ENCODE results near the gene WDR19.
A peak's percentile ranks its signal among the peaks of the same experiment; 100 is the strongest.
"Not testable (repeated sequence)": the region's sequence is repeated elsewhere in the genome, so short reads cannot be mapped to it uniquely, and the experiment has no call there.

WDR19 gene

DNA sequence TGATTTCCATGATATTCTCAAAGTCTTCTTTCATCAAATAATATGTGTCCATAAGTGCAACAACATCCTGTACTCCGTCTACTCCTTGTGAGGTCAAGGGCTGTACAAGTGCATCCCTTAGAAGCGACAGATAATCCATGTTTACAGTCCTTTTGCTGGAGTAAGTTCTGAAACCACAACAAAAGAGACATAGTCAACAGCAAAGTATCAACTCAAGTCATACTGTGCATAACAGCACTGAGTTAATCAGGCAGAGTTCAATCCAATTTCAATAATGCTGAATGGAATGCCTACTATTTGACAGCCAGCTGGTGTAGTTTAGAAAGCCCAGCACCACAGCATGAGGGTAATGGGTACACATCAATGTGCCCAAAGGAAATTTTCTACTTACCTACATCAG is 109.4 kb downstream of the WDR19 start:
- no peak for TF ChIP-seq CTCF (IDR thresholded peaks at IDR 0.05; ENCODE audit: insufficient read depth, low read depth, low read length, missing control alignments)
- no peak for DNase-seq (ENCODE audit: low read depth)
- H3K4me3 ChIP-seq (ENCODE audit: low read length): no peak overlapping the region

- not testable (repeated sequence) for H3K4me3 ChIP-seq (ENCODE audit: low read length); DNase-seq (ENCODE audit: low read depth)
Measured at GRCh38 chr4:39292433-39292832, 110.1 kb downstream of the WDR19 start.

GRCh38 chr4:39295784-39296183 is 113.5 kb downstream of the WDR19 start:
- DNase-seq (ENCODE audit: low read depth): peak; percentile 71
- no peak for TF ChIP-seq CTCF (IDR thresholded peaks at IDR 0.05; ENCODE audit: insufficient read depth, low read depth, low read length, missing control alignments)
- no peak overlapping the region for H3K4me3 ChIP-seq (ENCODE audit: low read length)

DNA sequence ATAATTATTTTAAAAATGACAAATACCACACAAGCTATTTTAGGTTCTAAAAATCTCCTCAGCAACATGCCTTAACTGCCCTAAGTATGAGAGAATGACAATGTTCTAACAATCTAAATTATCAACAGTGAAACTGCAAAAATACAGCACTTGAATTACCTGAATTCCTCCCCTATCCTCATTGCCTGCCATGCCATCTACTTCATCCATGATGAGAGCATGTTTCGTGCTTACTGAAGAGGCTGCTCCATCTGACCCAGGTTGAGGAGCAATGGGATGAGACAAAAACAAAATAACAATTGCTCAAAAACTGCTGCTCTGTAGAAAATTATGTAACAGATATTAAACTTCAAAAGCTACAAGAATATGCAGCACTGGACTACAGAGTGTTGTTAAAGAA is 120.6 kb downstream of the WDR19 start:
- no peak for DNase-seq (ENCODE audit: low read depth)
- TF ChIP-seq CTCF (IDR thresholded peaks at IDR 0.05; ENCODE audit: insufficient read depth, low read depth, low read length, missing control alignments): no peak
- no peak overlapping the region for H3K4me3 ChIP-seq (ENCODE audit: low read length)

GRCh38 chr4:39303871-39304270 is 121.5 kb downstream of the WDR19 start:
- H3K4me3 ChIP-seq (ENCODE audit: low read length): no peak overlapping the region
- TF ChIP-seq CTCF (IDR thresholded peaks at IDR 0.05; ENCODE audit: insufficient read depth, low read depth, low read length, missing control alignments): no peak
- no peak for DNase-seq (ENCODE audit: low read depth)

DNA sequence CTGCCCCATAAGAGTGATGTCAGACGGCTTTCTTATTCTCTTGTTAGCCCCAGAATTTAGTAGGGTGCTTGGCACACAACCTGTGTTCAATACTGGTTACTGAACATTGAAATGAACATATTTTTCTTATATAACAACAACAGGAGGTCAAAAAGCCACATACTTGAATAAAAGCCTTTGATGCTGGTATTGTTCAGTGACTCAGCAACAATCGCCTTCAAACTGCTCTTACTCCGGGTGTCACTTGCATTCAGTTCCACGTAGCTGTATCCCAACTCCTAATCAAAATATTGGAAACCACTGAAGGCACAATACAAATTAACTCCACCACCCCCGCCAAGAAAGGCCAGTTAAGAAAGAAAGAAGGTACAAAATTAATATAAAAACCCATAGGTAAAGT is 122.3 kb downstream of the WDR19 start:
- no peak for TF ChIP-seq CTCF (IDR thresholded peaks at IDR 0.05; ENCODE audit: insufficient read depth, low read depth, low read length, missing control alignments)
- DNase-seq (ENCODE audit: low read depth): no peak
- no peak overlapping the region for H3K4me3 ChIP-seq (ENCODE audit: low read length)

DNA sequence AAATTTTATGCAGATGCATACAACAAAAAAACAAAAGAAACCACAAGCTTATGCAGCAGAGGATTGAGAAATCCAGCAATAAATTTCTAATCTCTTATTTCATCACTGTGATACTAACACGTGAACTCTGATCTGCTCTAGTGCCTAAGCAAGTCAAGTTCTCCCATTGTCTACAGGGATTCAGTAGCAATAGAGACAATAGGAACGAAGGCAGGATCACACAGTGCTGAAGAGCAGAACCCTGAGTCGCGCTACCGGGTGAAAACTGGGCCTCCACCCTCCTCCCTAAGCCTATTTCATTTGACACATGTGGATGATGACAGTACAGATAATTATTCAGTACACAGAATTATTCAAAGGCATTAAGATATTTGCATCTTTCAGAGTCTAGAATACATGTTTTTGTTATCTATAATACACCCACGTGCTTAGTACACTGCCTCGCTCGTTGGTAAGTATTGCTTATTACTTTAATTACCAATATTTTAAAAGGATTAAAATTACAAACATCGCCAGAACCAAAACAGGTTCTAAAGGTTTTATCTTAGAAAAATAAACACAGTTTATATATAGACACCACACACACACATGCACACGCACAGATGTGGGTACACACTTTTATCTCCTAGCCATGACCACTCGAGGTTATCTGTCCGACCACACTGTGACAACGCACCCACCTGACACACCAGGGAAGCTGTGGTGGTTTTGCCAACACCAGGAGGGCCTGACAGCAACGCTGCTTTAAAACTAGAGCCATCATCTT is 123.8 kb downstream of the WDR19 start:
- H3K4me3 ChIP-seq (ENCODE audit: low read length): no peak overlapping the region
- peak; percentile 17 for DNase-seq (ENCODE audit: low read depth)
- no peak for TF ChIP-seq CTCF (IDR thresholded peaks at IDR 0.05; ENCODE audit: insufficient read depth, low read depth, low read length, missing control alignments)
